ENCODE results near the gene ACAD9.

DNA sequence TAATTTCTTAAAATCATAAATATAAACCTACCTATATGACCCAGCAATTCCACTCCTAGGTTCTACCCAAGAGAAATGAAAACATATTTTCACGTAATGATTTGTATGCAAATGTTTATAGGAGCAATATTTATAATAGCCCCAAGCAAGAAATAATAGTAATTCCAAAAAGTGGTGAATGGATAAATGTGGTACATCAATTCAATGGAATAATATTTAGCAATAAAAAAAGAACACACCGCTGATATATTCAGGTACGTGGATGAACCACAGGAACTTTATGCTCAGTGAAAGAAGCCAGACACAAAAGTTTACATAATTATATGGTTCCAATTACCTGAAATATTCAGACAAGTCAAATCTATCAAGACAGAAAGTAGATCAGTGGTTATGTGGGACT lies 49.9 kb downstream of the ACAD9 start:
- TF ChIP-seq POLR2A (IDR thresholded peaks at IDR 0.05; ENCODE audit: low read length): no peak
- no peak for TF ChIP-seq GATA1 (IDR thresholded peaks at IDR 0.05; ENCODE audit: low read depth, low read length)

Data from erythroblast (primary cell).